SK-N-SH treated with all-trans-retinoic acid at 6 μM for 48 hours (cell line): ENCODE measurements around the gene TMED6.

Source experiments
- ATAC-seq: fragments of 200-7000 bp; cut with Tn5 transposase; 3 replicates; pipeline ENCODE4 v1.9.1; 2020; ENCODE audit warnings: mild to moderate bottlenecking, moderate library complexity
- ARNTL ChIP-seq: fragments of 450-650 bp; formaldehyde crosslinking; IDR thresholded peaks from 2 replicates; pipeline ENCODE4 v1.5.0; 2020; ENCODE audit warnings: low read depth, mild to moderate bottlenecking, moderate library complexity, borderline replicate concordance
- BACH2 ChIP-seq: fragments of 250-450 bp; sonication (Bioruptor Pico); IDR thresholded peaks from 2 replicates; pipeline ENCODE4 v1.9.0; 2021; ENCODE audit warnings: mild to moderate bottlenecking, borderline replicate concordance
- CSDC2 ChIP-seq: fragments of 250-450 bp; sonication (Bioruptor Pico); IDR thresholded peaks from 2 replicates; pipeline ENCODE4 v1.5.0; 2020; ENCODE audit warnings: mild to moderate bottlenecking, moderate library complexity
- CSRNP3 ChIP-seq: fragments of 250-450 bp; sonication (Bioruptor Pico); IDR thresholded peaks from 2 replicates; pipeline ENCODE4 v1.5.1; 2021; ENCODE audit warnings: mild to moderate bottlenecking, moderate library complexity
- ESRRG ChIP-seq: fragments of 250-450 bp; sonication (Bioruptor Pico); IDR thresholded peaks from 2 replicates; pipeline ENCODE4 v1.6.1; 2021; ENCODE audit warnings: mild to moderate bottlenecking
- GLIS3 ChIP-seq: fragments of 250-450 bp; sonication (Bioruptor Pico); IDR thresholded peaks from 2 replicates; pipeline ENCODE4 v1.5.0; 2020; ENCODE audit warnings: mild to moderate bottlenecking, moderate library complexity
- ISL1 ChIP-seq: fragments of 250-450 bp; sonication (Bioruptor Pico); IDR thresholded peaks from 2 replicates; pipeline ENCODE4 v2.1.2; 2022; ENCODE audit warnings: mild to moderate bottlenecking, moderate library complexity
- OSR1 ChIP-seq: fragments of 250-450 bp; sonication (Bioruptor Pico); IDR thresholded peaks from 2 replicates; pipeline ENCODE4 v1.8.0; 2022; ENCODE audit warnings: moderate library complexity, mild to moderate bottlenecking, inconsistent platforms
- PPARA ChIP-seq: fragments of 250-450 bp; sonication (Bioruptor Pico); IDR thresholded peaks from 2 replicates; pipeline ENCODE4 v1.5.0; 2020; ENCODE audit warnings: mild to moderate bottlenecking, borderline replicate concordance
- RARB ChIP-seq: fragments of 250-450 bp; sonication (Bioruptor Pico); IDR thresholded peaks from 2 replicates; pipeline ENCODE4 v1.8.0; 2021; ENCODE audit warnings: mild to moderate bottlenecking, moderate library complexity
- SNAI2 ChIP-seq: fragments of 250-450 bp; sonication (Bioruptor Pico); IDR thresholded peaks from 2 replicates; pipeline ENCODE4 v1.5.0; 2020; ENCODE audit warnings: mild to moderate bottlenecking, moderate library complexity
- TCF4 ChIP-seq: fragments of 250-450 bp; sonication (Bioruptor Pico); IDR thresholded peaks from 2 replicates; pipeline ENCODE4 v1.8.0; 2021; ENCODE audit warnings: mild to moderate bottlenecking, moderate library complexity, borderline replicate concordance
- TOX ChIP-seq: fragments of 250-450 bp; sonication (Bioruptor Pico); IDR thresholded peaks from 2 replicates; pipeline ENCODE4 v1.8.0; 2021; ENCODE audit warnings: mild to moderate bottlenecking, moderate library complexity, borderline replicate concordance
- ZC3H10 ChIP-seq: fragments of 250-450 bp; sonication (Bioruptor Pico); IDR thresholded peaks from 2 replicates; pipeline ENCODE4 v1.5.1; 2021; ENCODE audit warnings: mild to moderate bottlenecking, moderate library complexity
- ZFP3 ChIP-seq: fragments of 250-450 bp; sonication (Bioruptor Pico); IDR thresholded peaks from 2 replicates; pipeline ENCODE4 v1.5.0; 2020; ENCODE audit warnings: mild to moderate bottlenecking, moderate library complexity
- ZFP30 ChIP-seq: fragments of 450-650 bp; formaldehyde crosslinking; IDR thresholded peaks from 2 replicates; pipeline ENCODE4 v1.5.0; 2022; ENCODE audit warnings: mild to moderate bottlenecking, moderate library complexity
- ZNF565 ChIP-seq: fragments of 450-650 bp; formaldehyde crosslinking; conservative IDR thresholded peaks from 2 replicates; pipeline ENCODE4 v1.5.0; 2020; ENCODE audit warnings: low read depth, mild to moderate bottlenecking, moderate library complexity
- ZNF70 ChIP-seq: fragments of 450-650 bp; formaldehyde crosslinking; IDR thresholded peaks from 2 replicates; pipeline ENCODE4 v1.5.0; 2020; ENCODE audit warnings: mild to moderate bottlenecking, moderate library complexity
- ZNF8 ChIP-seq: fragments of 450-650 bp; formaldehyde crosslinking; IDR thresholded peaks from 2 replicates; pipeline ENCODE4 v1.5.0; 2020; ENCODE audit warnings: mild to moderate bottlenecking, moderate library complexity
- TF ChIP-seq, protein P1 (sequence below): fragments of 250-450 bp; sonication (Bioruptor Pico); IDR thresholded peaks from 2 replicates; pipeline ENCODE4 v1.8.0; 2021; ENCODE audit warnings: low read depth, mild to moderate bottlenecking, moderate library complexity, borderline replicate concordance
- TF ChIP-seq, protein P2 (sequence below): fragments of 250-450 bp; sonication (Bioruptor Pico); IDR thresholded peaks from 2 replicates; pipeline ENCODE4 v1.5.1; 2020; ENCODE audit warnings: low read depth, mild to moderate bottlenecking, moderate library complexity
- TF ChIP-seq, protein P3 (sequence below): fragments of 250-450 bp; sonication (Bioruptor Pico); IDR thresholded peaks from 2 replicates; pipeline ENCODE4 v1.5.0; 2020; ENCODE audit warnings: mild to moderate bottlenecking, moderate library complexity

The TMED6 gene

DNA sequence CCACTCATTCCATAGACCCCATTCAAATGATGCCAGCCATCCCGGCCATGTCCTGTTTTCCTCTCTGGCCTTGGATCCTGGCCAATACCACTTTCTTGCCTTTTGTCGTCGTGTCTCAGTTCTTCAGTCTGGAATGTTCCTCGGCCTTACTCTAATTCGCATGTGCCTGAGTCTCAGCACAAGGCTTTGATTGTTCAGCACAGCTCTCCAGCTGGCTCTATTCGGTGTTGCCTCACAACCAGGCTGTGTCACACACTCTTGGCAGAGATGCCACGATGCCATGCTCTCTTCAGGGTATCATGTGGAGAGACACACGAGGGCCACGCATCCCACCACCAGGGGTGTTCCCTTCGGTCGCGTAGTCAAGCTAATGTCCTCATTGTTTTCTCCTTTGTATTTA is 42.3 kb downstream of the TMED6 start (continued):
- TF ChIP-seq CSRNP3 (CRISPR knock-in tag) (no peak), ZC3H10 (no peak), PPARA (no peak), BACH2 (CRISPR knock-in tag) (no peak), RARB (CRISPR knock-in tag) (no peak), ZNF70 (CRISPR knock-in tag) (no peak)
- TF ChIP-seq, all 23 proteins: peak for 0

- TF ChIP-seq OSR1 (no peak), CSRNP3 (CRISPR knock-in tag) (no peak), ZNF565 (no peak), ZFP3 (CRISPR knock-in tag) (no peak), ESRRG (CRISPR knock-in tag) (no peak), ZNF70 (CRISPR knock-in tag) (no peak), ZC3H10 (no peak), TCF4 (CRISPR knock-in tag) (no peak), ISL1 (no peak), SNAI2 (no peak)
- TF ChIP-seq, protein P1, sequence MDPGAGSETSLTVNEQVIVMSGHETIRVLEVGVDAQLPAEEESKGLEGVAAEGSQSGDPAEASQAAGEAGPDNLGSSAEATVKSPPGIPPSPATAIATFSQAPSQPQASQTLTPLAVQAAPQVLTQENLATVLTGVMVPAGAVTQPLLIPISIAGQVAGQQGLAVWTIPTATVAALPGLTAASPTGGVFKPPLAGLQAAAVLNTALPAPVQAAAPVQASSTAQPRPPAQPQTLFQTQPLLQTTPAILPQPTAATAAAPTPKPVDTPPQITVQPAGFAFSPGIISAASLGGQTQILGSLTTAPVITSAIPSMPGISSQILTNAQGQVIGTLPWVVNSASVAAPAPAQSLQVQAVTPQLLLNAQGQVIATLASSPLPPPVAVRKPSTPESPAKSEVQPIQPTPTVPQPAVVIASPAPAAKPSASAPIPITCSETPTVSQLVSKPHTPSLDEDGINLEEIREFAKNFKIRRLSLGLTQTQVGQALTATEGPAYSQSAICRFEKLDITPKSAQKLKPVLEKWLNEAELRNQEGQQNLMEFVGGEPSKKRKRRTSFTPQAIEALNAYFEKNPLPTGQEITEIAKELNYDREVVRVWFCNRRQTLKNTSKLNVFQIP (CRISPR knock-in tag), result no peak
- TF ChIP-seq, protein P2, sequence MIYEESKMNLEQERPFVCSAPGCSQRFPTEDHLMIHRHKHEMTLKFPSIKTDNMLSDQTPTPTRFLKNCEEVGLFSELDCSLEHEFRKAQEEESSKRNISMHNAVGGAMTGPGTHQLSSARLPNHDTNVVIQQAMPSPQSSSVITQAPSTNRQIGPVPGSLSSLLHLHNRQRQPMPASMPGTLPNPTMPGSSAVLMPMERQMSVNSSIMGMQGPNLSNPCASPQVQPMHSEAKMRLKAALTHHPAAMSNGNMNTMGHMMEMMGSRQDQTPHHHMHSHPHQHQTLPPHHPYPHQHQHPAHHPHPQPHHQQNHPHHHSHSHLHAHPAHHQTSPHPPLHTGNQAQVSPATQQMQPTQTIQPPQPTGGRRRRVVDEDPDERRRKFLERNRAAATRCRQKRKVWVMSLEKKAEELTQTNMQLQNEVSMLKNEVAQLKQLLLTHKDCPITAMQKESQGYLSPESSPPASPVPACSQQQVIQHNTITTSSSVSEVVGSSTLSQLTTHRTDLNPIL (CRISPR knock-in tag), result no peak
- TF ChIP-seq, protein P3, sequence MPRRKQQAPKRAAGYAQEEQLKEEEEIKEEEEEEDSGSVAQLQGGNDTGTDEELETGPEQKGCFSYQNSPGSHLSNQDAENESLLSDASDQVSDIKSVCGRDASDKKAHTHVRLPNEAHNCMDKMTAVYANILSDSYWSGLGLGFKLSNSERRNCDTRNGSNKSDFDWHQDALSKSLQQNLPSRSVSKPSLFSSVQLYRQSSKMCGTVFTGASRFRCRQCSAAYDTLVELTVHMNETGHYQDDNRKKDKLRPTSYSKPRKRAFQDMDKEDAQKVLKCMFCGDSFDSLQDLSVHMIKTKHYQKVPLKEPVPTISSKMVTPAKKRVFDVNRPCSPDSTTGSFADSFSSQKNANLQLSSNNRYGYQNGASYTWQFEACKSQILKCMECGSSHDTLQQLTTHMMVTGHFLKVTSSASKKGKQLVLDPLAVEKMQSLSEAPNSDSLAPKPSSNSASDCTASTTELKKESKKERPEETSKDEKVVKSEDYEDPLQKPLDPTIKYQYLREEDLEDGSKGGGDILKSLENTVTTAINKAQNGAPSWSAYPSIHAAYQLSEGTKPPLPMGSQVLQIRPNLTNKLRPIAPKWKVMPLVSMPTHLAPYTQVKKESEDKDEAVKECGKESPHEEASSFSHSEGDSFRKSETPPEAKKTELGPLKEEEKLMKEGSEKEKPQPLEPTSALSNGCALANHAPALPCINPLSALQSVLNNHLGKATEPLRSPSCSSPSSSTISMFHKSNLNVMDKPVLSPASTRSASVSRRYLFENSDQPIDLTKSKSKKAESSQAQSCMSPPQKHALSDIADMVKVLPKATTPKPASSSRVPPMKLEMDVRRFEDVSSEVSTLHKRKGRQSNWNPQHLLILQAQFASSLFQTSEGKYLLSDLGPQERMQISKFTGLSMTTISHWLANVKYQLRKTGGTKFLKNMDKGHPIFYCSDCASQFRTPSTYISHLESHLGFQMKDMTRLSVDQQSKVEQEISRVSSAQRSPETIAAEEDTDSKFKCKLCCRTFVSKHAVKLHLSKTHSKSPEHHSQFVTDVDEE (CRISPR knock-in tag), result no peak
- no peak for ATAC-seq
Measured at GRCh38 chr16:69307856-69308255, 43.7 kb downstream of the TMED6 start.

- ATAC-seq, result no peak
- TF ChIP-seq CSRNP3 (CRISPR knock-in tag), result no peak
- TF ChIP-seq GLIS3 (CRISPR knock-in tag), result no peak
- TF ChIP-seq CSDC2, result no peak
- no peak for TF ChIP-seq ARNTL
- no peak for TF ChIP-seq ISL1
- TF ChIP-seq ESRRG (CRISPR knock-in tag), result no peak
- TF ChIP-seq ZC3H10, result no peak
- TF ChIP-seq, protein P1 (CRISPR knock-in tag), result no peak
- no peak for TF ChIP-seq ZNF8 (CRISPR knock-in tag)
- no peak for TF ChIP-seq ZNF70 (CRISPR knock-in tag)
- TF ChIP-seq ZFP30 (CRISPR knock-in tag), result no peak
- TF ChIP-seq ZNF565, result no peak
- no peak for TF ChIP-seq SNAI2
- TF ChIP-seq ZFP3 (CRISPR knock-in tag), result no peak
- no peak for TF ChIP-seq RARB (CRISPR knock-in tag)
- TF ChIP-seq TCF4 (CRISPR knock-in tag), result no peak
- TF ChIP-seq PPARA, result no peak
- TF ChIP-seq TOX (CRISPR knock-in tag), result no peak
- TF ChIP-seq, all 23 proteins: peak for 0
Measured at GRCh38 chr16:69307091-69307490, 44.5 kb downstream of the TMED6 start.
